Activated T-cell treated with anti-CD3 and anti-CD28 coated beads for 1 hour (primary cell): Measurements from ENCODE around the gene ADAM8.
"Not testable (repeated sequence)": the region's sequence is repeated elsewhere in the genome, so short reads cannot be mapped to it uniquely, and the experiment has no call there.

ENCODE experiments used
- DNase-seq: peaks from one replicate; pipeline ENCODE4 v3.0.0-alpha.2; 2020; ENCODE audit warnings: low read depth

ADAM8 gene

DNA sequence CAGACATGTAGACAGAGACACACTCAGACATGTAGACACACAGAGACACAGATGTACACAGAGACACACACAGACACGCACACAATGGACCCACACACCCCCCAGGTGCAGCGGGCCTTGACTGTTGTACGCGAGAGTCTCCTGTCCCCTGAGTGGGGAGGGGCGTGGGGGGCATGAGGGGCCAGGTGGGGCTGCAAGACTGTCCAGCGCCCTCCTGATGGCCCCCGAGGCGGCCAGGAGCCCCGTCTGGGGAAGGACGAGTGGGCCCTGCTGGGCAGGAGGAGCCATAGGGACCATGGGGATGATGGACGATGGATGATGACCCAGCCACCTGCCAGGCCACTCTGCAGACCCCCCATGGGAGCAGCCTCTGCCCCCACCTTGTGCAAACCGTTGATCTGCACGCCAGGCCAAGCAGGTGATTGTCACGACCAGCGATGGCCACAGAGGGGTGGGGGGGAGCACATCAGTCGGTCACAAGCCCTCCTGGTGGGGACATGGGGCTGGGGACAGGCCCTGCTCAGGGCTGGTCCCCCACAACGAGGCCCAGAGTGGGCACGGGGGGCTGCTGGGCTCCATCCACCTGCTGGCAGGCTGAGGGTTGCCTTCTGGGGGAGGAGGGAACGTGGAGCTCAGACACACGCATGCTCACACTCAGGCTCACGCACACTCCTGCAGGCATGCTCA, 27.4 kb downstream of the ADAM8 start:
- DNase-seq: no peak

DNA sequence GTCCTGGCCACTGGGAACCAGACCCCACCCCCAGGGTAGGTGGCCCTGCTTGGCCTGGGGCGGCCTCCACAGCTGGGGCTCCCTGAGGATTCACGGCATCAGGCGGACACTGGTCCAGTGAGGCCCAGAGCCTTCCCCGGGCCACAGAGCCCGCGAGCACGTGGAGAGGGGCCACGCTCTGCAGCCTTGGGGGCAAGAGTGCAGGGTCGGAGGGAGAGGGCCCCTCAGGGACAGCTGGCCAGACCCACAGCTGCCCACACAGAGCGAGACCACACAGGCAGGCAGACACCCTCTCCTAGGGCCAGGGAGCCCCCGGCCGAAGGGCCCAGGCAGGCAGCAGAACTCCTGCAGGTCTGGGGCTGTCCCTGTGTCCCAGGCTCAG, 28.3 kb downstream of the ADAM8 start:
- DNase-seq: no peak

DNA sequence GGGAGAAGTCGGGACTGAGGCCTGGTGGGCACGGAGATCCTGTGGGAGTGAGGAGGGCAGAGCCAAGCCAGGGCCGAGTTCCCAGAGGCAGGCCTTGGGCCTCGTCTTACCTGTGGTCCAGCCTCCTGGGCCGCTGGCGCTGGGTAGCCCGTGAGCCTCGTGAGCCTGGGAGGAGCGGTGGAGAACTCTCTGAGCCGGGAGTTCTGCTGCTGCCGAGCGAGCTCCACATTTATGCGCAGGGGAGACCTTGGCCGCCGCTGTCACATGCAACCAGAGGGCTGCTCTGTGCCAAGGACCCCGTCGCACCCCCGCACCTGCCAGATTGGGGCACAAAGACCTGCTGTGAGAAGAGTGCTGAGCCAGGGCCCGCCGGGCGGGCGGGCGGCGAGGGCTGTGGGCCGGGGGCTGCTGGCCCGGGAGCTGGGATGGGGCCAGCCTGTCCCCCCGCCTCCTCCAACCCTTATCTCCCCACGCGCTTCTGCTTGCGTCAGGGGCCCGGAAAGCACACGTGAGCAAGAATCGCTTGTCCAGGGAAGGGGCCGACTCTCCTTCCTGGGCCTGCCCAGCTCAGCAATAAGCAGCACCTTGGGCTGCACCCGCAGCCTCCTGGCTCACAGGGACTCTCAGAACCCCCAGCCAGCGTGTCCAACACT, 28.9 kb downstream of the ADAM8 start:
- DNase-seq: no peak

DNA sequence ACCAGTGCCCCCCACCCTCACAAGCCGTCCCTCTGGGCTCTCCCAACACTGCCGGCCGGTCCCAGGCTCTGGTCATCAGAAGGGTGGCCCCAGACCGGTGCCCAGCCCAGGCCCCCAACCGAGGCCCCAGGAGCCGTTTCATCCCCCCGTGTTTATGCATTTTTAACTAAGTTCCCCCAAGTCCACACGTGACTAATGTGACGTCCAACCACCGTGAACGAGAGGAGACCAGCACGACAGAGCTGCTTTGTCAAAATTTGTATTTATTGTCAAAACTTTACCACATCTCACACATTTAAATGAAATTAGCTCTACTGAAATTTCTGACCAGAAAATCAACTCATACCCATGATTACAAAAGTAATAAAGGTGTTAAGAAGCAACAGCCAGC, 30.4 kb downstream of the ADAM8 start:
- DNase-seq: no peak

DNA sequence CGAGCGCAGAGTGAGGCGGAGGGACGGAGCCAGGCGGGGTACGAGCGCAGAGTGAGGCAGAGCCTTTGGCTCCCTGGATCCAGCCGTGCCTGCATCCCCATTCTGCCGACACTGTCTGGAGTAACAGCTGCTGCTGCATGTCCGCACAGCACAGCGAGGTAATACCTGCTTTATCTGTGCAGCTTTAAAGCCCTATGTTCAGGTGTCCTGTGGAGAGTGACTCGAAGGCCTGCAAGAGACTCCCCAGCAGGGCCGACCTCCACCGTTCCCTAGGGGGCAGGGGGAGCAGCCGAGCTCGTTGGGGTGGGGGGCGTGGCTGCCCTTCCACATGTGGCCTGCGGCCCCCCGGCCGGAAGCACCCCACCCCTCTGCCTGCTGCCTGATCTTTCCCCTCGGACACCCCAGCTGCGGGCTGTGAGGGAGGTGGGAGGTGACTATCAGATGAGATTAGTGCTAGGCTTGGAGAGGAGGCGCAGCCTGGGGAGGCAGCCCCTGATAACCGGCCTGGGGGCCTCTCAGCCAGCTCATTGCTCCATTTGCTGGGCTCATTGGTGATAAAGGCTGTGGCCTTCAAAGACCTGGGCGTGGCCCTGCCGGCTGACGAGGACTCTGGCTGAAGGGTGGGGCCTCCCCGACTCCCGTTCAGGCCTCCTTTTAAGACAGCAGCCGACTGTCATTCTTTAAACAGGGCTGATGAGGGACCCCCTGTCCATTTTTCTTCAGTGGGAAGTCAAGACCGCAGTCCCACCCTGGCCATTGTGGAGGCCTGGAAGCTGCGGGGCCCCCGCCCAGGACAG, 31.0 kb downstream of the ADAM8 start:
- DNase-seq: no peak

DNA sequence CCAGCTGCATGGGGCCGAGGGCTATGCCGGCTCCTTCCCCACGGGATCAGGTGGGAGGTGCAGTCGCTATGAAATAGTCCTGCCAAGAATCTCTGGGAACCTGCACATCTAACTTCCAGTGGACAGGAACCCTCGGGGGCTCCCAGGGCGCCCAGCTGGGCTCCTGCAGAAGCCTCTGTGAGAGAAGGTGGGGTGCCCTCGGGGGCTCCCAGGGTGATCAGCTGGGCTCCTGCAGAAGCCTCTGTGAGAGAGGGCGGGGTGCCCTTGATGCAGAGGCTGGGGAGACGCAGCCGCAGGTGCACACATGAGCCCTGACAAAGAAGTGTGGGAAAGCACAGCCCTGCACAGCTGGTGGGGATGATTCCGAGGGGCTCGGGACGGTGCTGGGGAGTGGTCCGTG, 33.1 kb downstream of the ADAM8 start:
- no peak for DNase-seq

DNA sequence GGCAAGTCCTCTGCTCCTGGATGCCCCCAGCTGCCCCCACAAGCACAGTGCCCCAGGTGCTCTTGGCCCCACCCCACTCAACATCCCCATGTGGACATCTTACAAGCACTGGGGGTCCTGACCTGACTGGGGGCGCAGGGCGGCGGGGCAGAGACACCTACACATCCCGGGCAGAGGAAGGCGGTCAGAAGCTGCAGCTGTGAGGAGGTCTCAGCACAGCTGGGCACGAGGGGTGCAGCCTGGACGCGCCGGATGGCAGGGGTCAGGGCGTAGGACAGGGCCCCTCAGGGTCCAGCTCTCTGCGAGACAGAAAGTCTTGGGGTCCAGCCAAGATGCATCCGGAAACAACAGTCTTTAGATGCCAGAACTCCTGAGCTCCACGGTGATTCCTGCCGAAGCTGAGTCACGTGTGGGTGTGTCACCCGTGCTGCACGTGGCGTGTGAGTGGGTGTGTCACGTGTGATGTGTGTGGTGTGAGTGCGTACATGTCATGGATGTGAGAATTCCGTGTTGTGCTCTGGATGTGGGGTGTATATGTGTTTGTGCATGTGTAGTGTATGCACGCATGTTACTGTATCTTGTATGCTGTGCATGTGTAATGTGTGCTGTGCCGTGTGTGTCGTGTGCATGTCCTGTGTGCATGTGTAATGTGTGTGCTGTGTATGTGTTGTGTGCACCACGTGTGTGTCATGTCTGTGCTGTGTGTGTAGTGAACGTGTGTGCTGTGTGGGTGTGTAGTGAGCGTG, 33.9 kb downstream of the ADAM8 start:
- no peak for DNase-seq

DNA sequence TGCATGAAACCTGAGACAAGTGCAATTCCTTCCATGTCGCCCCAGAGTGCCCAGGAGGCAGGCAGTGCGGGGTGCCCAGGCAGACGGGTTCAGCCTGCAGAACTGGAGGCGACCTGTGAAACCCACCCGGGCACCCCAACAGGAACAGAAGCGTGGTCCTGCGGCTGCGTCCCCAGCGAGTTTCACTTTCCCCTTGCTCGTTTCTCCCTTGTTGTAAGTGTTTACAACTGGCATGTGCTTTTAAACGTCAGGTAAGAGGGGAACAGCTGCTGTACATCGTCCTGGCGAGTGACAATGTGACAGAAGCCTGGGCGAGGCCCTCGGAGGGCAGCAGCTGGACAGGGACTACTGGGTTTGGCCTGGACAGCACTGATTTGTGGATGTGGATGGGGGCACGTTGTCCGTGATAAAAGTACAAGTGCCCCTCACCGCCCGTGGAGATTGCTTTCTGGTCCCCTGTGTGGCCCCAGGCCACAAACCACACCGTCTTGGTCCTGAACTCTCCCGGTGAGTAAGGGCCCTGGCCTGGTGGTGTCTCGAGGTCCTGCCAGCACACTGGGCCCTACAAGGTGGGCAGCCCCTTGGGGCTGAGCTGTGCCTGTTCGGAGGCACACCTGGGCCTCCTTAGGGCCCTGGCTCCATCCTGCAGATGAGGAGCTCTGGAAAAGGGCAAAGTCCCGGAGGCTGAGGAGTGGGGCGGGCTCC, 35.0 kb downstream of the ADAM8 start:
- DNase-seq: no peak

DNA sequence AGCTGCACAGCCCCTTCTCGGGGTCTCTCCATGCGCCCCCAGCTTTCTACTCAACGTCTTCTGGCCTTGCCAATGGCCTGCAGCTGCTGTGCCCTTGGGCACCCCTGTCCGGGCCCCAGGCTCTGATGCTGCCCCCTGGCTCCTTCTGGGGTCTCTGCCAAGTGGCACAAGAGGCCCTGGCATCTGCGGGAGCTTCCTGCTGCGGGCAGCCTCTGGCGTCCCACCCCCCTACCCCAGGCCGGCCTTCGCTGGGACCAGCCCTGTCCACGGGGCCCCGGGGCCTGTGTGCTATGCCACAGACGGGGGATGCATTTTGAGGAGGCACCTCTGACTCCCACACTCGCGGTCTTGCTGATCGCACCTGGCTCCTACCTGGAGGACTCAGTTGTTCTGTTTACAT, 36.7 kb downstream of the ADAM8 start:
- DNase-seq: no peak

DNA sequence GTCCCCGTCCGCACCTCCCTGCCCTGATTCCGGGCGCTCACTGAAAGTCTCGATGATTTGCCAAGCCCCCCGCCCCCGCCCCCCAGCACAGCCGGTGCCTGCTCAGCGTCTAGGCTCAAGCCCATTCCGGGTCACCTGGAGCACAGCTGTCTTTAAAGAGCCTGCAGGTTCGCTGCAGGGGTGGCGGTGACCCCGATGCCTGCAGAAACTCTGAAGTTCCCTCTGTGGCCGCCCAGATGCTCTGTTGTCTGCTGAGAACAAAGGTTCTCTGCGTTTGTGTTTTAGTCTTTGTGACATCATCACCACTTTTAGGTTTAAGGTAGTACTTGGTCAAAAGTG, 38.2 kb downstream of the ADAM8 start:
- no peak for DNase-seq

DNA sequence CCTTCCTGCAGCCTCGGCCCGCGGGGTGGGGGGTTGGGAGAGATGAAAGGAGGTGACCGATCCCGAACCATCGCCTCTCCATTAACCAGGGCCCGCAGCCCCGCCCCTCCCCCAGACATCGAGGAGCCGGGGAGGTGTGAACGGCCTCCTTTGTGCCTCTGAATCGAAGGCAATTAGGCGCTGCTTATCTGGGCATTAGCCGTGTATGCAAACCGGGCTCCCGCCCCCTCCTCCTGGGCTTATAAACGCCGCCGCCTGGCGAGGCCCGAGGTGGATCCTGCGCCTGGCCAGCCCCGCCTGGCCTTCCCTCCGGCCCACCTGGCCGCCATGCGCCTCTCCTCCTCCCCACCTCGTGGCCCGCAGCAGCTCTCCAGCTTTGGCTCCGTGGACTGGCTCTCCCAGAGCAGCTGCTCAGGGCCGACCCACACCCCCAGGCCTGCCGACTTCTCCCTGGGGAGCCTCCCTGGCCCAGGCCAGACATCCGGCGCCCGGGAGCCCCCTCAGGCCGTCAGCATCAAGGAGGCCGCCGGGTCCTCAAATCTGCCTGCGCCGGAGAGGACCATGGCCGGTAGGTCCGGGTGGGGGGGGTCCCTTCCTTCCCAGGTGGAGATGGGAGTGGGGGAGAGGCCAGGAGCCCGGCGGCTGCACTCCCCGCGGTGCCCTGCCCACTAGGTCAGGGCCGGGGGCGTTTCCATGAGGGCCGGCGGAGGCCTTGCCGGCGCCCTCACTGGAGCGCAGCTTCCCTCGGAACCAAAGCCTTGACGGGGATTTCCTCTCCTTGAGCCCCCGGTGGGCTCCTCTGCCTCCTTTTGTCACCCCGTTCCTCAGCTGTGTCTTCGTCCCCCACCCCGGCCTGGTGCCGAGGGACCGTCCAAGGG, 38.8 kb downstream of the ADAM8 start, which contains the start of gene VENTX:
Gene VENTX, plus strand, starts transcription at position 268 of the 878 bp plus-strand sequence. Its CDS starts 60 bp downstream, at position 328.
- DNase-seq: no peak

DNA sequence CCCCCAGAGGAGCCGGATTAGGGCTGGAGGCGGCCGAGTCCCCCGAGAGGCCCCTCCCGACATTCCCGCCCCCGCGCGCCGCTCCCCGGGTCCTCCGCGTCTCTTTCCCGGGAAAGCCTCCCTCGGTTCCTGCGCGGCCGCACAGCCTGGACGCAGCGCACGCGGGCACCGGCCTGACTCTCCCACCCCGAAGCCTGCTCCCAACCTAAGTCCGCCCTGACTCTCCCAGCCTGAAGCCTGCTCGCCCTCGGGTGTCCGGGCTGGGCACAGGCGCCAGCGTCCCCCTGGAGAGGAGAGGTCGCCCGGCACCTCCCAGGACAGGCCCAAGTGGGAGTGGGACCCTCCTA, 39.5 kb downstream of the ADAM8 start:
- DNase-seq: no peak

DNA sequence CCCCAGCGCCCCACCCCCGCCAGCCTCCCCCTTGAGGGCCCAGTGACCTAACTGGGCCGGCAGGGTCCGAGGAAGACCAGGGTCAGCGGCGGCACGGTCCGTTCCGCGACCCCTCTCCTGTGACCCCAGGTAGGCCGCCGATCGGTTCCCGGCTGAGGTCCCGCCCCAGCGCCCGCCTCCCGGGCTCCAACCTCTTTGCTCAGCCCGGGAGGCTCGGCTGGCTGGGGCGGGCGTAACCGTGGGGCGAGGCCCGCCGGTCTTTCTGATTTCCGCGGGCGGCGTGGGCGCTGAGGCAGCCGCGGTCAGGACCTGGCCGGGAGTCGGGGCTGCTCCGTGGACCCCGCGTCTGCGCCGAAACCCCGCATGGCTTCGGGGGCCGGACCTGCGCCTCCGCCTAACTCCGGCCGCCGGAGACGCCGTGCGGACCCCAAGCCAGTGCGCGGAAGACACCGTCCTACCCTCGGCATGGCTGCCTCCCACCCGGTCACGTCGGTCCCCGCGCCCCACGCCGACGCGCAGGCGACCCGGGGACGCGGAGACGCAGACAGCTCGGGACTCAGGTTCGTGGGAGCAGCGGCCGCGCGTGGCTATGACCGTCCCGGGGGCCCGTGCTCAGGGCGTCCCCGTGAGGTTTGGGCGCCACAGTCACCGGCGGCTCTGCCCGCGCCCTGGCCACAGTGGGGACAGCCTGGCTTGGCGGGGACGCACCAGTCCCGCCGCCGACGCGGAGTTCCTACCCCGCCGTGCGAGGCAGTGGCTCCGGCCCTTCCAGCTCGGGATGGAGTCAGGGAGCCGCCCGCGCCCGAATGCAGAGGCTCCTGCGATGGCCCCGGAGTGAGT, 40.0 kb downstream of the ADAM8 start:
- no peak for DNase-seq

DNA sequence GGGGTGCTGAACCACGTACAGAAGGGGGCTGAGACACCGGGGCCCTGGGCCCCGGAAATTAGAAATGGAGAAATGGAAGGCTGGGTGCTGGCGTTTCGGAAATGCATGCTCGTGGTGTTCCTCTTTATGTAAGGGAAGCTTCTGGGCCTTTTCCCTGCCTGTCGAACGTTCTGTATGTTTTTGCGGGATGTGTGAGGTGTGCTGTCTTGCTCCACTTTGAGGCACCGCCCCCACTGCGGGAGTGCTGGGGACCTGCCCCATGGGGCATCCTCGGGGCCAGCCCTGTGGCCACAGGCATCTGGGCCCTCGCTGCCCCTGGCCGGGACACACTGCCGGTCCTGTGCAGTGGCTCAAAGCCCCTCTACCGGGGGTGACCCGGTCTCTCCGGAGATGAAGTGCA, 40.7 kb downstream of the ADAM8 start:
- no peak for DNase-seq

DNA sequence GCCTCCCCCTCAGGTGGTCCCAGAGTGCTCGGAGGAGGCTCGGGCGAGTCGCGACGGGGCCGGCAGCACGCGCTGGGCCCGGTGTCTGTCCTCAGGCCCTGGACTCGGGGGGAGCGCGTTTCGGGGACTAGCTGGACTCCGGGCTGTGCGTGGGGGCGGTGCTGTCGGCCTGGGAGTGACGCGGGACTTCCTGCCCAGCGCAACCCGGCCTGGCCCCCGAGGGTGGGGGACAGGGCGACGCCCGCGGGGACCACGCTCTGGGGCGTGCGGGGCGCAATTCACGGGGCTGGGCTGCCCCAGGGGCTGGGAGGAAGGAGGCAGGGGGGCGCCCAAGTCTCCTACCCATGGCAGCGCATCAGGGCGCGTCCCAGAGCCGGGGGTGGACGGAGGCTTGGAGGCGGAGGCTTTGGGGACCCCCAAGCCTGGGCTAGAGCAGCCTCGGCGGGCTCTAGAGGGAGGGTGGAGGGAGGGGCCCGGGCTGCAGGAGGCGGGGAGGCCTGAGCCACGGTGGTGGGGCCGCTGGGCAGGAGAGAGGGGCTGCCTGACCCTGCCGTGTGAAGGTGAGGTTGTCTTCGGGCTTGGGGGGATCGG, 41.3 kb downstream of the ADAM8 start:
- no peak for DNase-seq

DNA sequence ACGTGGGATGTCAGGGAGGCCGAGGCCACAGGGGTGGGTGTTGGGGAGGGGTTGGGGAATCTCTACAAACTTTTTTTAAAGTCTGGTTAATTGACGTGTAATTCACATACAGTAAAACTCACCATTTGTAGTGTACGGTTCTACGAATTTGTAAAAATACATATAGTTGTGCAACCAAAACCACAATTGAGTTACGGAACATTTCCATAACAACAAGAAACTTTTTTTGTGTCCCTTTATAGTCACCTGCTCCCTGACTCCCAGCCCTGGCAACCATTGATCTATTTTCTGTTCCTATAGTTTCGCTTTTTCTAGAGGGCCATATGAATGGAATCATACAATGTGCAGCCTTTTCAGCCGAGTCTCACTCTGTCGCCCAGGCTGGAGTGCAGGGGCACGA, 41.9 kb downstream of the ADAM8 start:
- DNase-seq: not testable (repeated sequence)

DNA sequence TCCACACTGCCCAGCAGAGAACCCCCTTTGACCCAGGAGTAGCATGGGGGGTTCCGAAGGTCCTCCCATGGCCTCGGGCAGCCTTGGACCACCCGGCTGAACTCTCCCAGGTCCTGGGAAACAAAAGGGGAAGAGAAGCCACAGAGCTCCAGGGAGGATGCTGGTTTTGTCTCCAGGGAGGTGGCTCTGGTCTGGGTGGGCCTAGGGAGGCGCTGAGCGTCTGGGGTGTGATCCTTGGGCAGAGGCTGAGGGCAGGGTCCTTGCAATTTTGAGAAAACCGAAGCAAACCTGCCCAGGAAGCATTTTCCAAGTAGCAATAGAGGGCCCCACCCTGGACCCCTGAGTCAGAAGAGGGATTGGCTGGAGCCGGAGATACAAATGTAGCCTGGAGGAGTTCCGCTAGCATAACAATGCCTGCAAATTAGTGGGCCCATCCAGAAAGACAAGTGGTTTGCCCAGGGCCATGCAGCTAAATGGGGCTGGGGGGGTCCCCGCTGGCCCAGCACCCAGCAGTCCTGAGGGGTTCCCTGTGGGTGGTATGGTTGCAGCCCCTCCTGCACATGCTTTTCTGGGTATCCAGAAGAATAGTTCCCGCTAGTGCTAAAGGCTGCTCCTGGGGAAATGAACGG, 44.6 kb downstream of the ADAM8 start:
- no peak for DNase-seq

DNA sequence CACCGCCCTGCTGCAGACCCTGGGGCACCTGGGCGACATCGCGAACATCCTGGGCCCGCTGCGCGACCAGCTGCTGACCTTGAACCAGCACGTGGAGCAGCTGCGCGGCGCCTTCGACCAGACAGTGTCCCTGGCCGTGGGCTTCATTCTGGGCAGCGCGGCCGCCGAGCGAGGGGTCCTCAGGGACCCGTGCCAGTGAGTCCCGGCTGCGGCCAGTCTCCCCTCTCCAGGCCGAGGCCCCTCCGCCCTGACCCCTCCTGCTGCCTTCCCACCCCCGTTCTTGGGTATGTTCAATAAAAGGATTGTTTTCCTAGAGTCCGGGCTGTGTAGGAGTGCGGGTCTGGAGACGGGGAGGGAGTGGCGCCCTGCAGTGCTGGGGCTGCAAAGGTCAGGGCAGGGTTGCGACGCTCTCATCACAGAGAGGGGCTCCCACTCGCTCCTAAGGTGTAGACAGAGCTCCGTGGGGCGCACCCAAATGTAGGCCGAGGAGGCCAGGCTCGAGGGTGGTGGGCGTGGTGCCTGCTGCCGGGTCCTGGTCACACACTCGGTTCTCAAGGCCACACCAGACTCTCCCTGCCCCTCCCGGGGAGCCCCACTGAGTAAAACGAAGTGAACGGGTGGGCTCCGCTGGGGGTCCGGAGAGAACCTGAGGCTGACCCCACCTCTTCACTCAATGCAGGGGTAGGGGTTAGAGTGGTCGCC, 45.3 kb downstream of the ADAM8 start:
- DNase-seq: no peak
